Measurements from ENCODE around the gene ZBED4.

Gene ZBED4

GRCh38 chr22:49922926-49923325 is 69.3 kb downstream of the ZBED4 start:
- no peak for DNase-seq

GRCh38 chr22:49923445-49923844 is 69.8 kb downstream of the ZBED4 start:
- peak; percentile 48 for DNase-seq

GRCh38 chr22:49924113-49924833 is 70.6 kb downstream of the ZBED4 start:
- DNase-seq, result no peak

- DNase-seq, result peak; percentile 72
Observed at GRCh38 chr22:49925525-49926128, 72.0 kb downstream of the ZBED4 start.

GRCh38 chr22:49926916-49927315 is 73.3 kb downstream of the ZBED4 start:
- no peak for DNase-seq

GRCh38 chr22:49927483-49928184 is 74.0 kb downstream of the ZBED4 start:
- DNase-seq, result no peak

- no peak for DNase-seq
Observed at GRCh38 chr22:49928185-49928495, 74.5 kb downstream of the ZBED4 start.

GRCh38 chr22:49928555-49929210 is 75.0 kb downstream of the ZBED4 start:
- DNase-seq, result no peak

- peak; percentile 85 for DNase-seq
Observed at GRCh38 chr22:49929211-49929979, 75.8 kb downstream of the ZBED4 start.

- DNase-seq, result peak; percentile 28
Observed at GRCh38 chr22:49929994-49930575, 76.4 kb downstream of the ZBED4 start.

- peak; percentile 67 for DNase-seq
Observed at GRCh38 chr22:49930596-49931412, 77.2 kb downstream of the ZBED4 start.

- no peak for DNase-seq
Observed at GRCh38 chr22:49933236-49934159, 79.9 kb downstream of the ZBED4 start.

- DNase-seq, result peak; percentile 51
Observed at GRCh38 chr22:49934160-49934890, 80.7 kb downstream of the ZBED4 start.

- DNase-seq, result peak; percentile 95
Observed at GRCh38 chr22:49934891-49935557, 81.4 kb downstream of the ZBED4 start.

GRCh38 chr22:49935561-49935960 is 81.9 kb downstream of the ZBED4 start:
- peak; percentile 66 for DNase-seq

- peak; percentile 100 for DNase-seq
Observed at GRCh38 chr22:49936018-49936972, 82.7 kb downstream of the ZBED4 start.

GRCh38 chr22:49936973-49937757 is 83.5 kb downstream of the ZBED4 start:
- DNase-seq, result no peak

All from stimulated activated CD4-positive, alpha-beta T cell treated with anti-CD3 and anti-CD28 coated beads, Interleukin-15, amount 100 ng/mL, for 24 hours (primary cell).